ENCODE measurements around the gene DDX42.
A peak's percentile ranks its signal among the peaks of the same experiment; 100 is the strongest.

DDX42 gene

DNA sequence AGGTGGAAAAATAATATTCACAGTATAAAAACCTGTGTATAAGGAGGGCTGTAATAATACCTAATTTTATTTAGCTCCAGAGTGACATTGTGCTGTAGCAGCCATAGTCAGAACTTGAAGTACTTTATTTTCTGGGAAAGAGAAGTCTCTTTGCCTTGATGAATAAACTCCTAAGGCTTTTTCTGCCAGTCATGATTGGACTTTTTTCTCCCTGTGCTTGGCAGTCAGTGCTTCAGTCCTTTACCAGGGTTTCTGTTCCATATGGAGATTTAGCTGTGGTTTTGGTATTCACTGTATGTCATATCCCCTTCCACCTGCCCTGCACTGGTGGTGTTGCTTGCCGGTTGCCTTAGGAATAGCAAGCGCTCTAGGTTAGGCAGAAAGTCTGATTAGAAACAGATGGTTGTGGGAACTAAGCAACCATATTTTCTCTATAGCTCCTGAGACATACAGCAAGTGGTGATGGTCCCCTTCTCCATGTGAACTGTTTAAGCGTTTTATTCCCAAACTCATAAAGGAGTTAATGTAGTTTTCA lies 24.7 kb downstream of the DDX42 start:
- Mint-ChIP-seq H3K36me3 (peaks cover 7% of the 10 kb centered on the region), H3K27ac (no peak overlapping the region), H3K27me3 (no peaks in the 10 kb centered on the region), H3K4me3 (no peak overlapping the region), H3K4me1 (peaks cover 5% of the 10 kb centered on the region), H3K9me3 (no peaks in the 10 kb centered on the region)

DNA sequence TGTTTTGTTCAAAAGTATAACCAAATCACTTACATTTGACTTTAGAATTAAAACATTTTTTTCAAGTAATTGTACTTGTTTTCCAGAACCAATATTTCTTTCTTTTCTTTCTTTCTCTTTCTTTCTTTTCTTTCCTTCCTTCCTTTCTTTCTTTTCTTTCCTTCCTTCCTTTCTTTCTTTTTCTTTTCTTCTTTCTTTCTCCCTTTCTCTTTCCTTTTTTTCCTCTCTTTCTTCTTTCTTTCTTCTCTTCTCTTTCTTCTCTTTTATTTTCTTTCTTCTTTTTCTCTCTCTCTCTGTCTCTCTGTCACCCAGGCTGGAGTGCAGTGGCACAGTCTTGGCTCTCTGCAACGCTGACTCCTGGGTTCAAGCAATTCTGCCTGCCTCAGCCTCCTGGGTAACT lies 26.8 kb downstream of the DDX42 start:
- H3K27ac Mint-ChIP-seq, result peak overlapping the region; percentile 48

DNA sequence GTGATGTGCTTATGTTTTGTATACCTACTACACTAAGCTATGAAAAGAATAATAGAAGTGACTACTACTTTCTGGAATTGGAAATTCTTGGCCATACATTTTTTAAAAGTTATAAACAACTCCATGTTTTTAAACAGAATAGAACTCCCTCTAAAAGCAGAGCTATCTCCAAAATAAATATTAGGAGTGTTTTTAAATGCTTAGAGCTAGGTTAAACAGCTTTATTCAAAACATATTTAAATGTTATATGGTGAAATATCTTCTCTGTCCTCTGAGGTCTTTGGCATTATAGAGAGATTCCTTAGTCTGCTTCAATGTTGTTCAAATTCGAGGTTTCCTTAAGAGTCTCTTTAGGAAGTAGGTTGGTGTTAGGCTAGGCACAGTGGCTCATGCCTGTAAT lies 30.4 kb downstream of the DDX42 start:
- H3K9me3 Mint-ChIP-seq, result no peaks in the 10 kb centered on the region
- no peaks in the 10 kb centered on the region for H3K27me3 Mint-ChIP-seq
- peak overlapping the region; percentile 9 for H3K27ac Mint-ChIP-seq
- H3K4me1 Mint-ChIP-seq, result peaks cover 10% of the 10 kb centered on the region
- H3K4me3 Mint-ChIP-seq, result no peak overlapping the region
- peaks cover 20% of the 10 kb centered on the region for H3K36me3 Mint-ChIP-seq

More for the DNA sequence above, 26.8 kb downstream of the DDX42 start:
- H3K9me3 Mint-ChIP-seq, result no peaks in the 10 kb centered on the region
- H3K36me3 Mint-ChIP-seq, result peaks cover 5% of the 10 kb centered on the region
- no peaks in the 10 kb centered on the region for H3K27me3 Mint-ChIP-seq
- peaks cover 4% of the 10 kb centered on the region for H3K4me1 Mint-ChIP-seq
- no peak overlapping the region for H3K4me3 Mint-ChIP-seq

DNA sequence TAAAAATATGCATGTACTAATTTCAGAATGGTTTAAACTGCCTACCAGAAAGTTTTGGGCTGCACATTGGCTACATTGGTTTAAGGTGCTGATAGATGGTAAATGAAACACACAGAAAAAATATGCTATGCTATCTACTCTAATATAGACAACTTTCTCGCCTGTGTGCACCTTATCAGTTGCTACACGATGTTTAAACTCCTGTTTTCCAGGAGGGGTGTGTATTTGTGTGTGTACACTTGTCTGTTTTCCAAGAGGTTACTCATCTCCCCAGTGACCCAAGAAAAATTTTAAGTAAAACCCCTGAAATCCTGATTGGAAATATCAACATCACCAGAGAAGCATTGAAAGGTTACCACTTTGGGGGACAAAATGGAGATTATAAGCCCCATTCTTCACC lies 31.6 kb downstream of the DDX42 start:
- Mint-ChIP-seq H3K9me3 (no peaks in the 10 kb centered on the region), H3K4me3 (no peak overlapping the region), H3K27me3 (no peaks in the 10 kb centered on the region), H3K27ac (no peak overlapping the region), H3K36me3 (peaks cover 22% of the 10 kb centered on the region), H3K4me1 (peaks cover 10% of the 10 kb centered on the region)

DNA sequence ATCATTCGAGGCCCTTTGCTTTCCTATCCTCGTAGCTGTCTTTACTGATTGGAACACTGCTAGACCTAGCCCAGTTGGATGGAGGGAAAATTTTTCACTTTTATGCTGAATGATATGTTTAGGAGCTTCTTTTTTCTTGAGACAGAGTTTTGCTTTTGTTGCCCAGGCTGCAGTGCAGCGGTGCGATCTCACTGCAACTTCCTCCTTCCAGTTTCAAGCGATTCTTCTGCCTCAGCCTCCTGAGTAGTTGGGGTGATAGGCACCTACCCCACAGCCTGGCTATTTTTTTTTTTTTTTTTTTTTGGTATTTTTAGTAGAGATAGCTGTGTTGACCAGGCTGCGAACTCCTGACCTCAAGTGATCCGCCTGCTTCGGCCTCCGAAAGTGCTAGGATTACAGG lies 36.0 kb downstream of the DDX42 start:
- no peaks in the 10 kb centered on the region for H3K9me3 Mint-ChIP-seq
- H3K4me1 Mint-ChIP-seq, result peaks cover 6% of the 10 kb centered on the region
- peaks cover 29% of the 10 kb centered on the region for H3K36me3 Mint-ChIP-seq
- H3K27ac Mint-ChIP-seq, result no peak overlapping the region
- no peak overlapping the region for H3K4me3 Mint-ChIP-seq
- no peaks in the 10 kb centered on the region for H3K27me3 Mint-ChIP-seq

DNA sequence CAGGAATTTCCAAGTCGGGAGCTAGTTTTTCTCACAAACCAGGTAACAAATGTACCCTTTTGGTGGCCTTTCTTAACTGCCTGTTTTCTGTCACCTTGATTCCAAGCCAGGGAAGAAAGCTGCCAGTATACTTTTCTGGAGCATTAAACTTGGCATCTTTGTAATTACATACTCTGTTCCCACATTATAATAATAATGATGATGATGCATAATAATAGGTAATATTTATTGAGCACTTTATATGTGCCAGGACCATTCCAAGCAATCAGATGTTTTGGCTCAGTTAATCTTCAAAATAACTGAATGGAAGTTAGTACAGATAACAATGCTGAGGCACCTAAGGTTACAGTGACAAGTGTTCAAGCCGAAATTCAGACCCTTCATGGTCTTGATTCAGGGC lies 42.2 kb downstream of the DDX42 start:
- no peaks in the 10 kb centered on the region for H3K9me3 Mint-ChIP-seq
- H3K4me3 Mint-ChIP-seq, result no peak overlapping the region
- H3K4me1 Mint-ChIP-seq, result peaks cover 5% of the 10 kb centered on the region
- no peak overlapping the region for H3K27ac Mint-ChIP-seq
- H3K36me3 Mint-ChIP-seq, result peaks cover 11% of the 10 kb centered on the region
- no peaks in the 10 kb centered on the region for H3K27me3 Mint-ChIP-seq

DNA sequence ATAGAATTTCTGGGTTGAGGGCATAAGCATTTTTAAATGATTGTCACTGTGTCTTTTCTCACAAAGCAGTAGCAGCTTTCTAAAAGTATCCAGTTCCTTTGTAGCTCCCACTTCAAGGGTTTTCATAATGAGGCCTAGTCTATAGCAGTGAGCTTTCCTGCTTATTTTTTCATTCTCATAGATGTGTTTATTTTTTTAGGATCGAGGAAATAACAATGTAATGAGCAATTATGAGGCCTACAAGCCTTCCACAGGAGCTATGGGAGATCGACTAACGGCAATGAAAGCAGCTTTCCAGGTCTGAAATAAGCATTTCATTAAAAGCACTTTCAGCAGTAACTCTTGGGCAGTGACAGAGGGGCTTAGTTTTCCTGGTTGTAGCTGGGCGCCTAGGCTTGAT lies 42.7 kb downstream of the DDX42 start:
- Mint-ChIP-seq H3K4me1 (peaks cover 6% of the 10 kb centered on the region), H3K36me3 (peaks cover 10% of the 10 kb centered on the region), H3K9me3 (no peaks in the 10 kb centered on the region), H3K27me3 (no peaks in the 10 kb centered on the region), H3K4me3 (no peak overlapping the region), H3K27ac (no peak overlapping the region)

DNA sequence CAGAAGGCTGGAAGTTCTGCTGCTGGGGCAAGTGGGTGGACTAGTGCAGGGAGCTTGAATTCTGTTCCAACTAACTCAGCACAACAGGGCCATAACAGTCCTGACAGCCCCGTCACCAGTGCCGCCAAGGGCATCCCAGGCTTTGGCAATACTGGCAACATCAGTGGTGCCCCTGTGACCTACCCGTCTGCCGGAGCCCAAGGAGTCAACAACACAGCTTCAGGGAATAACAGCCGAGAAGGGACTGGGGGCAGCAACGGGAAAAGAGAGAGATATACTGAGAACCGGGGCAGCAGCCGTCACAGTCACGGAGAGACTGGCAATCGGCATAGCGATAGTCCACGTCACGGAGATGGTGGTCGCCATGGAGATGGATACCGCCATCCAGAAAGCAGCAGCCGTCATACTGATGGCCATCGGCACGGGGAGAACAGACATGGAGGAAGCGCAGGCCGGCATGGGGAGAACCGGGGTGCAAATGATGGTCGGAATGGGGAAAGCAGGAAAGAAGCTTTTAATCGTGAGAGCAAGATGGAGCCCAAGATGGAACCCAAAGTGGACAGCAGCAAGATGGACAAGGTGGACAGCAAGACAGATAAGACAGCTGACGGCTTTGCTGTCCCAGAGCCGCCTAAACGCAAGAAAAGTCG lies 43.9 kb downstream of the DDX42 start:
- Mint-ChIP-seq H3K4me3 (no peak overlapping the region), H3K36me3 (peaks cover 13% of the 10 kb centered on the region), H3K27me3 (no peaks in the 10 kb centered on the region), H3K9me3 (no peaks in the 10 kb centered on the region), H3K27ac (no peak overlapping the region), H3K4me1 (peaks cover 12% of the 10 kb centered on the region)

DNA sequence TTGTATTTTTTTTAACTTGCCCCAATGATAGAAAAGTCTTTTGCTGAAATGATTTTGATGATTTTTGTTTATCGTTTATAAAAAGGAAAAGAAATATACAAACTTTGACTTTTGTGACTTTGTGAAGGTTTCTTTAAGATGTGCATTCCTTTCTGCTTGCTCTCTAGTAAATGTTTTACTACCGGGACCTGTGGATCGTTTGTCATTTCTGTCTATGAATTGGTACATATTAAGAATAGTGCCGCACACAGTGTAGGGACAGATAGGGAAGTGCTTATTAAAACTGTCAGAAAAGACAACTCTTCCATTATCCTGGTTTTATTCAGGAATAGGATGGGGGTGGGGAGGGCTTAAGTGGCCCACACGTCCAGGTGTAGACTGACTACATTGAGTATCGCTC lies 45.2 kb downstream of the DDX42 start:
- peaks cover 22% of the 10 kb centered on the region for H3K36me3 Mint-ChIP-seq
- H3K27ac Mint-ChIP-seq, result peak overlapping the region; percentile 62
- H3K4me1 Mint-ChIP-seq, result peaks cover 23% of the 10 kb centered on the region

DNA sequence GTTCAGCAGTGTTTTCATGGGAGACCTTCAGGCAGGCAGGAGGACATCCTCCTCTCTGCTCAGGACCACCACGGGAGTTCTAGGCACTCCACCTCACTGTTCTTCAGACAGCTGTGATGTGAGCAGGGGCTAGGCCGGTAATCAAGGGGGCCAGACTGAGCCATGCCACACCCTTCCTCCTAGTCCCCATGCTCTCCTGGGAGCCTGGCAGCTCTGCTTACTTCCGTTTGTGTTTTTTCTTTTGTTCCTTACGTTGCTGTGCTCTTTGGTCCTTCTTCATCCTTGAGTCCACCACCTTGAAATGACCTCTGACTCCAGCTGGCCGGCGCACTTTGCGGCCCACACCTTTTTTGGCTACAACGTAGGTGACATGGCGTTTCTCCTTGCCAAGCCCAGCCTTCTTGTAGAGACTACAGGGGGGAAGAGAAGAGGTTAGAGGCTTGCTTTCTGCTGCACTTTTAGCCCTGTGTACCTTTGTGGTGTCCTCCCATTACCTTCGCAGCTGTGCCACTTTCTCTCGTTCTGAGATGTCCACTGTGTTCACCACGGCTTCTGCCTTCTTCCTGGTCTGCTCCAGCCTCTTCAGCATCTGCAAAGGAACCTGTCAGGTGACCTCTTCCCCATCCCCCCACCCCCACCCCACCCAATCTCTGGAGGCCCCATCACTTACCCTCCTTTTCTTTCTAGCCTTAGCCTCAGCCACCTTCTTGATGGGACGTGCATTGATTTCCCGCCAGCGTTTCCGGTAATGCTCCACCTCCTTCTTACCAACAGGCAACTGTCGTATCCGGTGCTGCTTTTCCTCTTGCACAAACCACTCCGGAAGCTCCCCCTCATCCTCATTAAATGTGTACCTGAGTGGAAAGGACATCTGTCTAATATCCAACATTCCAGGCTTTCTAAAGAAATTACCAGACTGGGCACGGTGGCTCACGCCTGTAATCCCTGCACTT lies 45.9 kb downstream of the DDX42 start:
- Mint-ChIP-seq H3K27me3 (no peaks in the 10 kb centered on the region), H3K27ac (peak overlapping the region; percentile 87), H3K36me3 (peaks cover 28% of the 10 kb centered on the region), H3K4me1 (peaks cover 30% of the 10 kb centered on the region), H3K9me3 (no peaks in the 10 kb centered on the region), H3K4me3 (no peak overlapping the region)

More for the DNA sequence above, 45.2 kb downstream of the DDX42 start:
- Mint-ChIP-seq H3K27me3 (no peaks in the 10 kb centered on the region), H3K4me3 (no peak overlapping the region), H3K9me3 (no peaks in the 10 kb centered on the region)

DNA sequence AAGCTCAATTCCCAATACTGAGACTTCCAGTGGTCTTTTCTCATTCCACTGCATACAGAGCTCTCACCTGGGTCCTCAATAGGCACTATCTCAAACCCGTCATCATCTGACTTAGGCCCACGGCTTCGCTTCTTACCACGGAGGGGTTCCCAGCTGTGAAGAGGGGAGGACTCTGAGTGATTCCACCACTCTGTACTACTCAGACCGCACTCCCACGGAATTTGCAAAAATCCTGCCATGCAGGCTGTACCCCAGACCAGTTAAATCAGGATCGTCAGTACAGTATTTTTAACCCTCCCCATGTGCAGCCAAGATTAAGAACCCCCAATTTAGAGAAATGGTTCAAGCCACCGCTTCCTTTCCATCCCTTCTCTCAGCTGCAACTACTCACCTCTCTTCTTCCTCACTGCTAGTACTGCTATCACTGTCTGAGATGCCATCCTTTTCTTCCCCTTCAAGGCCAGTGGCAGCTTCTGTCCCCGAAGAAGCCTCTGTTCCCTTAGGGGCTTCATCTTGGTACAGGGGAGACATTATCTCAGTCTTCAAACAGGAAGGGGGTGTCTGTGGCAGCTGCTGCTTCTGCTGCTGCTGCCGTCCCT lies 47.1 kb downstream of the DDX42 start:
- Mint-ChIP-seq H3K4me3 (no peak overlapping the region), H3K36me3 (peaks cover 31% of the 10 kb centered on the region), H3K27ac (peak overlapping the region; percentile 4), H3K9me3 (no peaks in the 10 kb centered on the region), H3K4me1 (peaks cover 37% of the 10 kb centered on the region), H3K27me3 (no peaks in the 10 kb centered on the region)

DNA sequence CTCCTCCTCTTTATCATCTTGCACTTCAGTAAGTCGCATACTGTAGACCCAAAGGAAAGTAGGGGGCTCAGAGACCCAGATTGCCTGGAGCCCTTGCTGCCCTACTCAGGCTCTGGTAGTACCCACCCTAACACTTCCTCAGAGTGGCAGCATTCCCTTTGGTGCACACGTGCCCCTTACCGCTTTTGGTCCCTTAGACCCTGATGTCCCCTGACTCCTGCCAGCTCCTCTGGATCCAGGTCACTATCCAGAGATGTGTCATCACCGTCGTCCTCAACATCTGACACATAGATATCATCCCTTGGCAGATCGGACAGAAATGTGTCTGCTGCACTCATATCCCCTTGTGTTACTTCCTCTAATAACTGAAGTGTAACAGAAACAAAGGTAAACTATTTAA lies 47.8 kb downstream of the DDX42 start:
- Mint-ChIP-seq H3K4me1 (peaks cover 37% of the 10 kb centered on the region), H3K27me3 (no peaks in the 10 kb centered on the region), H3K4me3 (peak overlapping the region; percentile 9), H3K9me3 (no peaks in the 10 kb centered on the region), H3K27ac (peak overlapping the region; percentile 80), H3K36me3 (peaks cover 32% of the 10 kb centered on the region)

DNA sequence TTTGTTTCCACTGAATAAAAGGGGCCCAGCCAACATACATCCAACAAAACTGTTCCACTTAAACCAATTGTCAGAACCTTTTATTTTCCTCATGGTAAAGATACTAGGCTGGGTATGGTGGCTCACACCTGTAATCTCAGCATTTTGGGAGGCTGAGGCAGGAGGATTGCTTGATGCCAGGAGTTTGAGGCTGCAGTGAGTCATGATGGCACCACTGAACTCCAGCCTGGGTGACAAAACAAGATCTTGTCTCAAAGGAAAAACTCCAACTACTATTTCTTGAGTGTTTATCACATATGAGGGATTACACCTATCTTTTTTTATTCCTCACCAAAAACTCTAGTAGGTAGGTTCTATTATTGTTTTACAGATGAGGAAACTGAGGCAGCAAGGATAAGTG lies 48.6 kb downstream of the DDX42 start:
- H3K27ac Mint-ChIP-seq, result no peak overlapping the region
- H3K27me3 Mint-ChIP-seq, result no peaks in the 10 kb centered on the region
- H3K4me1 Mint-ChIP-seq, result peaks cover 37% of the 10 kb centered on the region

DNA sequence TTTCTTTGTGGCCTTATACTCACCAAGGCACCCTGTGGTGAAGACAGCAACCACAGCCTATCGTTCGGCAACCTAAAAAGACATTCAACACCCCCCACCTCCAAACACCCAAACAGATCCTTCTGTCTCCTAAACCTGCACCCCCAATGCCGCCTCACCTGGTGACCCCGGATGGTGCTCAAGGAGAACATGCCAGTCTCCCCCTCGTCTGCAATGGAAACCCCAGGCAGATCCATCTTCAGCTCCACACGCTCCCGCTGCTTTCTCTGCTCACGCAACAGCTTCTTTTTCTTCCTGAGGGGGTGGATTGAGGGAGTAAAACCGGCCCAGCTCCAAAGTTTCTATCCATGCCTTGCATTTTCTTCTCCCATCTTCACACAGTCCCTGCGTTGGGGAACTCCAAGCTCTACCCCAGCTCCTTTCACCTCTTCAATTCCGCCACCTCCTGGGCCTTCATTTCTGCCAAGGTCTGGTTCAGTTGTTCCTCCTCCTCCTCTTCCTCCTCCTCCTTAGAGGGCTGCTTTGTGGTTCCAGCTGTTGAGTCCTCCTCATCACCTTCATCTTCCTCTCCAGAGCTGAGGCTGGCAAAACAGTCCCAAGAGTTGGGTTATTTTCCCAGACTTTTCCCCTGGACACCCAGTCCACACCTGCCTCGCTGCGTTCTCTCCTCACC lies 49.8 kb downstream of the DDX42 start:
- Mint-ChIP-seq H3K27ac (peak overlapping the region; percentile 88), H3K4me3 (no peak overlapping the region), H3K9me3 (no peaks in the 10 kb centered on the region), H3K27me3 (no peaks in the 10 kb centered on the region), H3K36me3 (peaks cover 37% of the 10 kb centered on the region), H3K4me1 (peaks cover 42% of the 10 kb centered on the region)

More for the DNA sequence above, 48.6 kb downstream of the DDX42 start:
- Mint-ChIP-seq H3K9me3 (no peaks in the 10 kb centered on the region), H3K36me3 (peaks cover 35% of the 10 kb centered on the region), H3K4me3 (no peak overlapping the region)

DNA sequence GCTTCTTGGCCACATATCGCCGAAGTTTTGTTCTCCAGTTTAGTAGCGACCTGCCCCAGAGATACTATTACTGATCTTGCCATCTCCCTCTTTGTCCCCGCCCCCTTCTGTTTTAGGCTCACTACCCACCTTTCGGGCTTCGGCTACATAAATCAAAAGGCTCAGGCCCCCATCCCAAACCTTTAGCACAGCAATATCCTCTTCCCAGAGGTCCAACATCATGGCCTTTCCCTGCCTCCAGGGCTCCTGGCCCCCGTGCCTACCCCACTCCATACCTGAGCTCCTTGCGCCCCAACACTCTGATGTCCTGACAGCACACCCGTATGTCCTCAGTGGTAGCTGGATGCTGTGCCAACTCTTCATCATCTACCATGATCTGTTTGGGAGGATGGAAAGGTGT lies 50.4 kb downstream of the DDX42 start:
- no peaks in the 10 kb centered on the region for H3K9me3 Mint-ChIP-seq
- peak overlapping the region; percentile 11 for H3K4me3 Mint-ChIP-seq
- peak overlapping the region; percentile 88 for H3K27ac Mint-ChIP-seq
- H3K36me3 Mint-ChIP-seq, result peaks cover 35% of the 10 kb centered on the region
- H3K27me3 Mint-ChIP-seq, result no peaks in the 10 kb centered on the region
- H3K4me1 Mint-ChIP-seq, result peaks cover 48% of the 10 kb centered on the region

Data from activated naive CD4-positive, alpha-beta T cell treated with anti-CD3 and anti-CD28 coated beads, Interleukin-2, amount 50 U/mL, for 24 hours (primary cell).